HL-60/S4 treated with retinoic acid at 250 ng/mL for 4 days and 3 days (cell line): Measurements from ENCODE around the gene ANKRD63.

ENCODE experiments used
- in situ Hi-C: fragments of 300-500 bp; cut with MboI; formaldehyde crosslinking; loops from 2 replicates; pipeline ENCODE4 v1.7.0; 2022; ENCODE audit warnings: low sequenced_read_pairs

ANKRD63 gene

DNA sequence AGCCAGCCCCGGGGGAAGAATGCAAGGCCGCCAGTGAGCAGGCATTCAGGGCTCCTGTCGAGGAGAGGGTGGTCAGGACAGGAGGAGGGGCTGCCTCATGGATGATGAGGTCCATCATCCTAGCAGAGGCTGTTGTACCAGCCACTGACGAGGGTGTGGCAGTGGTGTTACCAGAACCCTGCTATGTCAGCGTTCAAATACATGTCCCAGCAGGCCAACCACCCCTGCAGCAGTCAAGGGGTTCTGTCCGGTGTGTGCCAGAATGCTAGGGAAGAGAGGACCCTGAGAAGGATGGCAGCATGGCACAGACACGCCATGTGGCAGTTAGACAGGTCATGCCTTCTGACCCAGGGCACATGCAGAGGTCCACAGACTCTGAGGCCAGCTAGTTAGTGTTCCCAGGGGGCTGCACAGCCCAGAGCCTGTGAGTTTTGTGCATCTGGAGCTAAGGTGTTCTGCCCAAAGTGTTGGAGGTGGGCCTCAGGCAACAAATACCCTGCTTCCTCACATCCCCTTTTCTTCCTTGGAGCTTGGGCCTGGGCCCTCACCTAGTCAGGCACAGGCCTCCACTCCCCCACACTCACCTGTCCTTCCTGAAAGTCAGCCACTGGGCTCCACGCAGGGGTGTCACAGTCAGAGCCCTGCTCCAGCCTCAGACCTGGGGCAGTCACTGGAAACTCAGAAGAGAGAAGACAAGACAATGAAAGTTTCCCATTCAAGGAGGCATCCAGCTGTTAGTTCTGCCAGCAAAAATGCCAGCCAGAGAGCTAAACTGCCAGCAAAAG, 36.2 kb downstream of the ANKRD63 start:
- in situ Hi-C loops, result no loop called here

DNA sequence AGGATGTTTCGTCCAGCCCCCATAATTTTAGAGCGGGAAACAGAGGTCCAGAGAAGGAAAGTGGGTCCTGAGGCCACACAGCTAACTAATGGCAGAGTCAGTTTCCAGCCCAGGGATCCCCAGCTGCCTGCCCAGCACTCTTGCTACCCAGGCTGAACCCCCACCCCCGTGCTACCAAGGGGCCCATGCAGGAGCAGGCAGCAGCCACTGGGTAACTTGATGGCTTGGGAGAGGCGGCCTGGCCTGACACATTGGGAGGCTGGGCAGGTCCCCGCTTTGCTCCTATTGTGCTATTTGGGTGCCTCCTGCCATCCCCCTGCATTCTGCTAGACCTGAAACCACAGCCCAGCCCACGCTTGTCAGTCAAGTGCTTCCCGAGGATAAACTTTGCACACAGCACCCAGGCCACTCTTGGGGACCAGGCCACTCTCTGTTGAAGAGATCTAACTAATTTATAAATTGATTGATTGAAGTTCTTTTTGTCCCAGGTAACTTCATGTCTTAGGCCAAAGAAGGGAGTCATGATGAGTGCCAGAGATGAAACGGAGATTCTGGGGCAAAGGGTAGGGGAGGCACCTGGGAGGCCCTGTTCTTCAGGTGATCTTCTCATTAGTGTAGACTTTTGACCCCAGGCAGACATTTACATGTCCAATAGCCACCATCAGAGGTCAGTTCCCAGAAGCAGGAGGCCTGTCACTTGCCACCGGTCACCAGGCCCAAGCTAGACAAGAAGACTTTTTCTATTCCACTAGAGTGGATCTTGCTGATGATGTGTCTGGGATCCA, 37.0 kb downstream of the ANKRD63 start:
- in situ Hi-C loops, result no loop called here

DNA sequence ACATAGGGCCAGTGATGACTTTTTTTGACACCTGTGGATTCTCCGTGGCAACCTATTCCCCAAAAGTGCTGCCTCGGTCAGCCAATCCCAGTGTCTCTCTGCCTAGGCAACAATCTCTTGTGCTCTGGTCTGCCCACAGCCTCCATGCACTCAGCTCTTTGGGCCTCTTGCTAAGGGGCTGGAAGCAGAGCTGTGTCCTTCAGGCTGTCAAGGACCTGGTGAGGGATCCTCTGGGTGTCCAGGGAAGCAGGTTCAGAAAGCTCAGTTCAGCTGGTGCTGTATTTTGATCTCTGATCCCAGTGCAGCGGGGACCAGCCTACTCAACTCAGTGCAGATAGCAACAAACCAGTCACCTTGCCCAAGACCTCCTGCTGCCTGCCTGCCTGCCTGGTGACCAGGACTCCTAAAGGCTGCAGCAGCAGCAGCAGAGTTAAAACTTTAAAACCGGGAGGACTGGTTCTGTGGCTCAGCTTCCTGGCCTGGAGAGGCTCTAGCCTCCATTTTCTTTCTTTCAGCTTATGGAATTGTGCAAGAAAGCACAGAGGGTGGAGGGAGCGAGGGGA, 37.8 kb downstream of the ANKRD63 start:
- in situ Hi-C loops, result no loop called here

DNA sequence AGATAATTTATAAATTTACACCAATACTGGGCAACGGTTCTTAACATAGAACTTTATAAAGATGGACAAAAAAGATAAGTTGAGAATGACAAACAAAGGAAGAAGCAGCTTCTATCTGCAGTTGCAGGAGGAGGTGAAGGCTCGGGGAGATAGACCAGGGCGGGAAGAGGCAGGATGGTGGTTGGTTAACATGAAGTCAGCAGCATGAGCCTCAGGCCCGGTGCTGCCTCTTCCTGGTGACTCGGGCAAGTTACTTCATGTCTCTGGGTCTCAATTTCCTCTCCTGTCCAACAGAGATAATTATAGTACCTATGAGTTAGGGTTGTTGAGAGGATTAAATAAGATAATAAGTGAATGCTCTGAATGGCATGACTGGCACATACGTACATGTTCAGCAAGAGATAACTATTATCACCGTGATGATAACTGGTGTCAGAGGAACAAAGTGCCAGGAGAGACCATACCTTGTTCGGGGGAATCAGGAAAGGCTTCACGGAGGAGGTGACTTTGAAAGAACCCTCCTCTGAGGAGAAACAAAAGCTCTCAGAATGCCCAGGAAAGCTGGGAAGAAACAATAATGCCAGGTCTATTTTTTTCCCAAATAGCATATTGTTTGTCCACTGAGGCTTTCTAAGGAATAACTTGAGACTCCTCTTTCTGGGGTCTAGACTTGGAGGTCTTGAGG, 39.6 kb downstream of the ANKRD63 start:
- in situ Hi-C loops, result no loop called here

DNA sequence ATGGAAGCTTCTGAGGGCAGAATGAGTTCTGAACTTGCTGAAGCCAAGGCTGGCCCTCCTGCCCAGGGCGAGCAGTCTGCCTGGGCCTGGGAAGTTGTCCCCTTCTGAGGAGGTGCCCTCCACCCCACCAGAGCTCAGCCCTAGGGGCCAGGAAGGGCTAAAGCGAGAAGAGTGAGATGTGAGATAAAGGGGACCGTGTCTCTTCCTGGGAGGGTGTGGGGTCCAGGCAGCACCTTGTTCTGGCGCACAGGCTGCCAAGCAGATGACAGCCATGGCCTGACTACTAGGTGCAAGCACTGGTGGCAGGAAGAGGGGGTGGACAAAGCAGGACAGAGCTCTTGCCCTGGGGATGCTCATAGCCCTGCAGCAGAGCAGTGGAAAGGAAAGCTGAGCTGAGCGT, 40.3 kb downstream of the ANKRD63 start:
- in situ Hi-C loops, result no loop called here

DNA sequence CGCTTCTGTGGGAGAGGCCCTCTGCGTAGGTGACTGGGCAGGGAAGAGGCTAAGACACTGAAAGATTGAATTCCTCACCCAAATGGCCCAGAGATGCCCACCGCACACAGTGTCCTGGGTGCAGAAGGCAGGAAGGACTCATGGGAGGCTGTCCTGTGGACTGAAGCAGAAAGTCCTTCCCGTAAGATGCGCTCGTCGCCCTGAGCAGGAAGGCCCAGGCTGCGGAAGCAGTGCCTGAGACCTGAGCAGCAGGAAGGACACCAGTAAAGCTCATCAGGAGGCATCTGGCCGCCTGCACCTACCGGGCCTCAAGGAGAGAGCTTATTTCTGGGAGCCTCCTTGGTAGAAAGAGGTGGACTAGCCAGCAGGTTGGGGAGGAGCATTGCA, 40.7 kb downstream of the ANKRD63 start:
- in situ Hi-C loops, result no loop called here

DNA sequence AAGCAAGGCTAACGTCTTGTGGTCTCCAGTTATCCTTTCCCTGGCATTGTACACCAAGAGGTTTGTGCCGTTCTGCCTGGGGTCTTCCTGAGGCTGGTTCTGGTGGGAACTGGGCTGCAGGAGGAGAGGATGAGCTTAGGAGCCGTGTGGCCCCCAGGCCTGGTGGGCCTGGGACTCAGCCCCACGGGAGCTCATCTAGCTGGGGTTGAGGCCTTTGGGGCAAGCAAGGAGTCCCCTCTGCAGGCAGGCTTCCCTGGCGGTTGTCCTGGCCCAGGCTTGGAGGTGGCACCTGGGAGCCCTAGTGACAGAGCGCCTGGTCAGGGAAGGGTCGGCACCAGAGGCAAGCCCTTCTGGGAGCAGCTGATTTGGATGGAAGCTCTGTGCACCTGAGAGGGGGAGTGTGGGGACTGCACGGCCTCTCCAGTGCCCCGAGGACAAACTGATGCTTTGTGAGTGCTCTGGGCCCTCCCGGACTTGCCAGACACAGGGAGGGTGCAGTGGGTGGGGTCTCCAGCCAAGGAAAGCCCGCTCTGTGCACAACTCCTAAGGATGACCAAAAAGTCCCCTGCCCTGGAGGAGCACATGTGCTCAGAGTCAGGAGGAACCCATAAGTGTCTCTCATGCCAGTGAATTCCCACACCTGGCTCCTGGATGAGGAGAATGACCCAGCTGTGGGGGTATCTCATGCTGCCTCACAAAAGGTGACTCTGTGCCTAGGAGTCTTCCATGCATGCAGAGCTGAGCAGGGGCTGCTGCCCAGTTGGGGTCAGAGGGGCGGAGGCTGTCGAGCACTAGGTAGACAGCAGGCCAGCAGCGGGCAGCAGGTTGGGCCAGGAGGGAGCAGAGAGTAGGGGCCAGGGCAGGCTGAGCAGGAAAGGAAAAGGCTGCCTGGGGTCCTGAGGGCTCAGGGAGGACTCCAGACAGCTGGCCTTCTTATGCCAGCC, 41.3 kb downstream of the ANKRD63 start:
- in situ Hi-C loops, result no loop called here

DNA sequence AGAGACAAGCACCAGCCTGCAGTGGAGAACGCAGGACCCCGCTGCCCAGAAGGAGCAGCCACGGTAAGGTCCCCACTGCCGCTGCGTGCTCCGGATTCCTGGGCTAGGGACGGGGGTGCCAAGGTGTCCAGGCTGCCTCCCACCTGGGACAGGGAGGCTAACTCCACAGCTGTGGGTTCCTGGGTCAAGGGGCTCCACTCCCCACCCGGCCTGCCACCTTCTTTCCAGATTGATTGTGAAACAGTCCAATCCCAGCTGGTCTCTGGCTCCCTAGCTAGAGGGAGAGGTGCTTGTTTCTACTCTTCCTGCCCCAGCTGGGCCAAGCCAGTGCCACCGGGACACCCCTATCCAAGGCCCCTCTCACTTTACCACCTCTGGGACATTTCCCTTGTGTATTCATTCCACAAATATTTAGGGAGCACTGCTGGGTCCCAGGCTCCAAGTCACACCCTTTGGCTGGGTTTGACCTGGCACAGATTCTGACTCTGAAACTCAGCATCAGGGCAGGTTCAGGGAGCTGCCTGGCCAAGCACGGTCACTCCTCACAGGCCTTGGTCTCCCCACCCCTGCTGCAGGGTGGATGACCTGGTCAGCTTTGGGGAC, 42.1 kb downstream of the ANKRD63 start:
- in situ Hi-C loops, result no loop called here

DNA sequence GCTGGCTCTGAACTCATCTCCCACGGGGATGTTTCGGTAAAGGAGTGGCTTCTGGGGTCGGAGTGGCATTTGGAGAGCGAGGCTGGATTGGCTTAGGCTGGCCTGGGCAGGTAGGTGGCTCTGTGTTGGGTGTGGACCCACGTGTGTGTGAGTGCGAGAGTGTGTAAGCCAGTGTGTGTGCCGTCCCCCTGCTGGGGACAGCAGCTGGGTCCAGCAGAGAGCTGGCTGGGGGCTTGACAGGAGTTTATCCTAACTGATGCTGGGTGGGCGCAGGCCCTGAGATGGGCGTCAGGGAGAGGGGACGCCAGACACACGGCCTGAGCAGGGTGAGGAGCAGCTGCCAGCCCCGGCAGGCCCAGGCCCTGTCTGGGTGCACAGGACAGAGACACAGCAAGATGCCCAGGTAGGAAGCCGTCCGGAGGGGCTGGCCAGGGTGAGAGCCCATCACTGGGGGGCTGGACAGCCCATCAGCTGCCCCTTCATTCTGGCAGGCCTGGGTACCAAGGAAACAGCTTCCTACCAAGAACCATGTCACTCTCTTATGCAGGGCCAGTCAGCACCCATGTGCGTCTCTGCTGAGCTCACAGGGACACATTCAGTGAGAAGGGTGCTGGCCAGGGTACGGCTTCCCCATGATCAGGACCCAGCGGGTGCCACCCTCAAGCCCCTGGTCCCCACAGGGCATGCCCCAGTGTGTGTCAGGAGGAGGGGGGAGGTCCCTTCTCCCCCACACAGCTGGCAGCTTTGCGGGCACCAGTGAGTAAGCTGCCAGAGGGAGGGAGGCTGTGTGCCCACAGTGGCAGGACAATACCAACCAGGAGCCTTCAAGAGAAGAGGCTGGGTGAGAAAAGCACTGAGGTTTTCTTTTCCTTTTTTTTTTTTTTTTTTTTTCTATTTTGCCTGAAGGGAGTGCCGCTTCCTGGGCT, 42.9 kb downstream of the ANKRD63 start:
- in situ Hi-C loops, result no loop called here

DNA sequence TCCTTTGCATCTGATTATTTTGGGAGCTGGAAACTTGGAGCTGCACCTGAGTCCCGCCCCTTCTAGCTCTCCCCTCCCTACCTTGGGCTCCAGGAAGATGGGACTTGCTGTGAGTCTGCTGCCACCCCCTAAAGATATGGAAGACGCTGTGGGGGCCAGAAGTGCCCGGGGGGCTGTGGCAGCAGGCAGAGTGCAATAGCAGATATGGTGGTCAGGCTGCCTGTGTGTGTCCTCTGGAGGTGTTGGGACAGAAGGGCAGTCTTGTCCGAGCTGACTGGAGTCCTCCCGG, 43.5 kb downstream of the ANKRD63 start:
- in situ Hi-C loops, result no loop called here

DNA sequence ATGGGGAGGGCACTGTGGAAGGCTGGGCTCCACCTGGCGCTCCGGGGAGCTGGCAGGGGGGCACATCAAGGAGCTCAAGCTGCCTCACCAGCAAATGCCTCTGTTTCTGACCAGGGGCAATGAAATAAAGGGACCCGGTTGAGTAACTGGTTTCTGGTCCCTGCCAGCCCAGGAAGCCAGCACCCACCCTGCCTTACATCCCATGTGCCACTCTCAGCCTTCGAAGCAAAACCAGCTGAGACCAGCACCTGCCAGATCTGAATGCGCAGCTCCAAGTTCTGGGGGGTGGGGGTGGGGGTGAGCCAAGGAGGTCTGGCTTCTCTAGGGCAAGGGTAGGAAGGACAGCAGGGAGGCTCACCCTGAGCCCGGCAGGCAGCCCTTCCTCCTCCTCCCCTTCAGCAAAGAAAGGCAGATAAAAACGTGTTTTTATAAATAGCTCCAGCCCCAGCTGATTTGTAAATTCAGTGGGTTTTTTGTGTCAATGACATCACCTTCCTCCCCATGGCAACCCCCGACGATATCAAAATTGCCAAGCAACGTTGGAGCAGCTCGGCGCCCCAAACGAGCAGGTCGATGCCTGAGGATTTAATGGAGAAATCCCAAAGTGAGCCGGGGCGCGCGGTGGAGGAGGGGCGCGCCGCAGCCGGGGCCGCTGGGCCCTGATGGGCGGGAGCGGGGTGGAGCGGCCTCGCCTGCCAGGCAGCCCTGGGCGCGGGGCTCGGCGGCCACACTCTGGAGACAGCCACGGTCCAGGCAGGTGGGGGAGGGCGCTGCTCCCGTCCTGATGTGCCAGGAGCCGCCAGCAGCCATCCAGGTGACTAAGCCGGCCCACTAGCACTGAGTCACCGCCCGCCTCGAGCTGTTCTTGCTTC, 44.1 kb downstream of the ANKRD63 start, which contains the start of gene PAK6:
TSS of gene PAK6 (plus strand) at position 532 of the 872 bp plus-strand sequence. CDS start 25,723 bp downstream, outside the sequence.
- in situ Hi-C loops, result no loop called here

DNA sequence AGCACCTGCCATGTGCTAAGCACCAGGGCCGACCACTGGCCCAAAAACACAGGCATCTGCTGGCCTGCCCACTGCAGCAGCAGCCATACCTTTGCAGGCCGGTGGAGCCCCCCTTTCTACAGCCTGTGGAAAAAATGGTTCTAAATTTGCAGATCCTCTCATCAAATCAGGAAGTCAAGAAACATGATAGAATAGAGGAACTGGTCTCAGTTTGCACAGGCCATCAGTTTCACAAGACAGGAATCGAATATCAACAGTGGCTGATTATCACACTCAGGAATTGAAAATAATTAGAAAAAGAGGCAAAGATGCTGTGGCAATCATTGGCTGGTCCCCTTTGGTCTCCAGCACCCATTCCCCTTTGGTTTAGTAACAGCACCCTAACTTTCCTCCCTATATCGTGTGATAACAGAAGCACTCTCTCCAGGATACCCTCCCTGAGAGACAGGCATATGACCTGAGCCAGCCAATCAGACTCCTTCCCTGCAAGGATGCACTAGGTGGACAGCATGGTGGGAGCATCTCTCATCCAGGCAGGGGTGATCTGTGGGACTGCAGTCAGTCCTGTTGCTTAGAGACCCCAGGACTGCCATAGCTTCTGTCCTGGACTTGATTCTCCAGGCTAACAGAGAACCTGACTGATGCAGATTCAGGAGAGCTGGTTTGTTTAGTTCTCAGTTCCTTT, 47.5 kb downstream of the ANKRD63 start:
- in situ Hi-C loops, result no loop called here

DNA sequence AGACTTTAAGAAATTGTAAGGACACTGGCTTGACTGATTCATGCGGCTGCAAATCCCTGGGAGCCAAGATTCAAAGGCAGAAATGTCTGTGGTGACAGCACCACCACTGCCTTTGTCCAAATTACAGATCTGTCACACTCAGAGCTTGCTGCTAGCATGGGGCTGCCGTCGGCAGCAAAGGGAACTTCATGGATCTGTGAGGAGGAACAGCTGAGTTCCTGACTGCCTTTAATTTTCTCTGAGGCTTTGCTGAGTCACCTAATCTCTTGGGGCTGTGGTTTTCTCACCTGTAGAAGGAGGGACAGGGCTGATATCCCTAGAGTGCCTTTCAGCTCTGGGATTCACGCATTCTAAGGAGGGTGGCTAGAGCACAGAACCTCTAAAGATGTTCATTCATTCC, 48.1 kb downstream of the ANKRD63 start:
- in situ Hi-C loops, result no loop called here

DNA sequence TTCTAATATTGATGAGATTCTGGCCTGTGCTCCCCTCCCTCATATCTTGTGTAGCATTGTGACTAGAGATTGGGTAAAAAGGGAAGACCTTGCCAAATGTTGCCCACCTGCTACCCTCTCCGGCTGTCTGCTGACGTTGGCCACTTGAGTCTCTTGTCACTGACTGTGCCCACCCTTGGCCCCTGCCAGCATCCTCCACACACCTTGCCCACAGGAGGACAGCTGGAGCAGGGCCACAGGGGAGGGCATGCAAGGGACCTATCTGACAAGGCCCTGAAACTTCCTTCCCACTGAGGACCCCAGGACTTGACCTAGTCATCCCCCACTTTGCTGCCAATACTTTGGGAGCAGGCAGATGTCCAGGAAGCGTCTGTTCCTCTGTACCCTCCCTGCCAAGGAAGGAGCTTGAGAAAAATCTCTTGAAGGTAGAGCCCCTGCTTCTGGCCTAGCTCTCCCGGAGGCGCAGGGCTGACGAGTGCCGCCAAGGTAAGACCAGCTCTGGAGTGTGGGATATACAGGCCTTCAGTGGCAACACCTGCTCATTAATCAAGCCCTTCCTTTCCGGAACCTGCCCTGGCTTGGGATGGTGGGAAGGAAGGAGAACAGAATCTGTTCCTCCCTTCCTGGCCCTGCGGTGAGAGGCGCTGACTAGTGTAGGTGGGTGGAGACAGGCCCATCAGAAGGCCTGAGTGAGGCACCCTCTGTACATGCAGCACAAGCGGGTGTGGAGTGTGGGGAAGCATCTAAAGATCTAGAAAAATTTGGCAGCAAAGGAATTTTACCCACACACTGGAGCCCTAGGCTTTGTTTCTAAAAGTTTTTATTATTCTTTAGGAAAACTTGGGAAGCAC, 48.9 kb downstream of the ANKRD63 start:
- in situ Hi-C loops, result no loop called here

DNA sequence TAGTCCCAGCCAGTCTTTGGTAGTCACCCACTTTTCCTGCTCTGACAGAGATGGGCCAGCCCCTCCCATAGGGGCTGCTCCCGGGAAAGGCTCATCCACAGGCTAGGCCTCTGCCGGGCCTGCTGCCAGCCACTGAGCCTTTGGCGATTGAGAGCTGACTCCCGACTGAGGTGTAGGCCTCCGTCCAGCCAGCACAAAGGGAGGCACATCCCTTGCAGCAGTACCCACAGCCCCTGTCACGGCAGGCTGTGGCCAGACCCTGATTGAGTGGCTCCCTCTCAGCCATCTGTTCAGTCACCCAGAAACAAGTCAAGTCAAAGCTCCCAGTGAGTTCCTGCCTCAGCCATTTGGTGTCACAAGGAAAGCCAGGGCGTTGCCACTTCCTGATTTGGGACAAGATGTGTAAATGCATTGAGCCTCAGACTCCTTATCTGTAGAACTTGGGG, 50.2 kb downstream of the ANKRD63 start:
- in situ Hi-C loops, result no loop called here
